Sigmoid colon (tissue), 7 donors: ENCODE measurements around the gene THAP11. TPM values are rescaled to one million over a fixed set of nuclear protein-coding genes. Genes with fewer than 3 reads are reported as not detected.
A peak's percentile ranks its signal among the peaks of the same experiment; 100 is the strongest.

Experiments
- DNase-seq: peaks from one replicate; pipeline ENCODE4 v3.0.0-alpha.2; 2019
- H3K27ac ChIP-seq, 4 donors: fragments of 200-600 bp; sonication (generic); one replicate each; pipeline ENCODE4 v1.5.1; 2016 to 2019; ENCODE audit warnings: mild to moderate bottlenecking in 1 of 4
- H3K27me3 ChIP-seq, 3 donors: fragments of 200-600 bp; sonication (generic); one replicate each; pipeline ENCODE4 v1.5.1; 2019; ENCODE audit warnings: mild to moderate bottlenecking in 1 of 3
- H3K36me3 ChIP-seq, 4 donors: fragments of 200-600 bp; sonication (generic); one replicate each; pipeline ENCODE4 v1.5.1; 2016 to 2019
- H3K4me1 ChIP-seq, 4 donors: fragments of 200-600 bp; sonication (generic); one replicate each; pipeline ENCODE4 v1.5.1; 2017 to 2019
- H3K4me3 ChIP-seq, 4 donors: fragments of 200-600 bp; sonication (generic); one replicate each; pipeline ENCODE4 v1.5.1; 2017 to 2019; ENCODE audit warnings: mild to moderate bottlenecking in 2 of 4, moderate library complexity in 1 of 4
- H3K9me3 ChIP-seq, 4 donors: fragments of 200-600 bp in 3 of 4; sonication (generic) in 3 of 4; one replicate each; pipeline versions ENCODE4 v1.5.1 to v1.6.1; 2013 to 2019
- CTCF ChIP-seq, 4 experiments: fragments of 450-650 bp in 3 of 4; fragments of 200-600 bp in 1 of 4; IDR thresholded peaks; one replicate each; pipeline ENCODE4 v1.5.1; 2016 to 2019; ENCODE audit warnings: antibody characterized with exemption in 4 of 4, mild to moderate bottlenecking in 3 of 4, moderate library complexity in 2 of 4
- EP300 ChIP-seq, 4 donors: sonication (generic); formaldehyde crosslinking; IDR thresholded peaks; one replicate each; pipeline ENCODE4 v1.6.1; 2017; ENCODE audit warnings: antibody characterized with exemption in 4 of 4
- POLR2A ChIP-seq, 2 donors: fragments of 450-650 bp; IDR thresholded peaks; one replicate each; pipeline ENCODE4 v1.6.1; 2016; ENCODE audit warnings: antibody characterized with exemption in 2 of 2, mild to moderate bottlenecking in 2 of 2, moderate library complexity in 2 of 2
- POLR2AphosphoS5 ChIP-seq, 4 donors: sonication (generic); formaldehyde crosslinking; IDR thresholded peaks; one replicate each; pipeline ENCODE4 v1.6.1; 2017; ENCODE audit warnings: antibody characterized with exemption in 4 of 4
- WGBS, 2 donors: extraction: QIAGEN DNeasy Blood & Tissue Kit; methylation state at CpG; one replicate each; pipeline ENCODE4 v1.1.7; 2013; 5-methylcytosine and 5-hydroxymethylcytosine counted together
- intact Hi-C: fragments of 100-400 bp; cut with DNase I; formaldehyde crosslinking; loops from one replicate; pipeline ENCODE4 v1.15.1; 2023
- polyA plus RNA-seq, 3 donors: library from polyadenylated mRNA; stranded (reverse); fragments of 200-250 nt; gene quantifications; one replicate each; pipeline ENCODE4 v1.2.3, GENCODE V29; 2013
- total RNA-seq, 4 donors: library from RNA; depleted of rRNA; stranded (reverse); fragments of >200 nt; gene quantifications; one replicate each; pipeline ENCODE4 v1.1.0, GENCODE V29; 2016
- donor health status: healthy with polysubstance abuse.
- donor health status: Bipolar disorder and iron deficiency.
- donor health status: healthy.

The THAP11 gene
- total and polyA plus RNA-seq, 7 donors: 16.2 to 85.6 (median 63.9) TPM

GRCh38 chr16:67846063-67846319 lies 3.9 kb downstream of the THAP11 start:
- Histone ChIP-seq H3K4me1 (peaks cover 0 to 63% (median 60%) of the 10 kb centered on the region in 4 donors), H3K27me3 (no peaks in the 10 kb centered on the region), H3K27ac (peak overlapping the region; percentile 96 to 99 (median 99)), H3K9me3 (no peaks in the 10 kb centered on the region), H3K4me3 (peak overlapping the region; percentile 67 to 89 (median 85)), H3K36me3 (no peaks in the 10 kb centered on the region)
- intact Hi-C loops: loop anchor here (2.0 to 10.0 kb wide), 5 partner anchors 39 to 619 kb away; partner anchors contain the start of genes NRN1L, PSKH1, RANBP10 and RIPOR1
- TF ChIP-seq POLR2AphosphoS5 (IDR thresholded peaks at IDR 0.05) (no peak), POLR2A (IDR thresholded peaks at IDR 0.05) (no peak), EP300 (IDR thresholded peaks at IDR 0.05) (no peak), CTCF (IDR thresholded peaks at IDR 0.05) (no peak)
- DNase-seq: no peak
- 8% methylated on average over 2 of the region's 2 CpGs for WGBS, 2 donors

- H3K27ac ChIP-seq: peak within 1 kb of the TSS; percentile 96 to 99 (median 99)
- intact Hi-C loops: loop anchor here (2.0 to 10.0 kb wide), 5 partner anchors 38 to 619 kb away; partner anchors contain the start of genes NRN1L, PSKH1, RANBP10 and RIPOR1
- H3K4me1 ChIP-seq: peaks cover 0 to 63% (median 56%) of the 10 kb centered on the region in 4 donors
- peak; percentile 97 for DNase-seq
- H3K4me3 ChIP-seq: peak within 1 kb of the TSS; percentile 67 to 89 (median 85)
- peak; percentile 52 to 78 (median 72) for TF ChIP-seq POLR2AphosphoS5 (IDR thresholded peaks at IDR 0.05)
- TF ChIP-seq EP300 (IDR thresholded peaks at IDR 0.05): no peak
- no peak for TF ChIP-seq CTCF (IDR thresholded peaks at IDR 0.05)
- peak; percentile 22 to 59 for TF ChIP-seq POLR2A (IDR thresholded peaks at IDR 0.05)
- 1% methylated on average over 57 of the region's 57 CpGs for WGBS, 2 donors
- H3K9me3 ChIP-seq: no peaks in the 10 kb centered on the region
- H3K36me3 ChIP-seq: no peaks in the 10 kb centered on the region
- H3K27me3 ChIP-seq: no peaks in the 10 kb centered on the region
Measured at GRCh38 chr16:67846320-67847063, 4.4 kb downstream of the THAP11 start, which contains the start of gene NUTF2. Gene NUTF2, plus strand, starts transcription at chr16:67846933. Its CDS starts 18,198 bp downstream, at chr16:67865131.

- H3K4me1 ChIP-seq: peaks cover 0 to 60% (median 54%) of the 10 kb centered on the region in 4 donors
- TF ChIP-seq POLR2AphosphoS5 (IDR thresholded peaks at IDR 0.05): no peak
- no peak for TF ChIP-seq CTCF (IDR thresholded peaks at IDR 0.05)
- DNase-seq: peak; percentile 81
- H3K4me3 ChIP-seq: peak within 1 kb of the TSS; percentile 67 to 89 (median 85)
- H3K27me3 ChIP-seq: no peaks in the 10 kb centered on the region
- H3K9me3 ChIP-seq: no peaks in the 10 kb centered on the region
- intact Hi-C loops: loop anchor here (2.0 to 10.0 kb wide), 5 partner anchors 38 to 620 kb away; partner anchors contain the start of genes NRN1L, PSKH1, RANBP10 and RIPOR1
- 1% methylated on average over 62 of the region's 62 CpGs for WGBS, 2 donors
- H3K27ac ChIP-seq: peak within 1 kb of the TSS; percentile 96 to 99 (median 99)
- H3K36me3 ChIP-seq: no peaks in the 10 kb centered on the region
Measured at GRCh38 chr16:67847064-67847861, 5.1 kb downstream of the THAP11 start, which contains the start of gene CENPT. Gene CENPT, minus strand, starts transcription at chr16:67847693. Its CDS starts 13,834 bp downstream, at chr16:67833859.

- TF ChIP-seq POLR2A (IDR thresholded peaks at IDR 0.05) (no peak), POLR2AphosphoS5 (IDR thresholded peaks at IDR 0.05) (no peak), EP300 (IDR thresholded peaks at IDR 0.05) (no peak), CTCF (IDR thresholded peaks at IDR 0.05) (no peak)
- Histone ChIP-seq H3K4me1 (peaks cover 0 to 57% (median 51%) of the 10 kb centered on the region in 4 donors), H3K36me3 (no peaks in the 10 kb centered on the region), H3K9me3 (no peaks in the 10 kb centered on the region), H3K27me3 (no peaks in the 10 kb centered on the region), H3K4me3 (peak overlapping the region in 3 of 4 donors; percentile 67 to 89 (median 88)), H3K27ac (peak overlapping the region in 3 of 4 donors; percentile 96 to 99 (median 99))
- DNase-seq: no peak
- 91% methylated on average over 11 of the region's 11 CpGs for WGBS, 2 donors
- intact Hi-C loops: loop anchor here (5.0 to 10.0 kb wide), 2 partner anchors 323 to 621 kb away; partner anchors contain the start of genes RIPOR1 and TMEM208
Measured at GRCh38 chr16:67848118-67848517, 6.0 kb downstream of the THAP11 start.
